Breast epithelium (tissue), 4 donors: ENCODE data around the gene GNB1. TPM values are rescaled to one million over a fixed set of nuclear protein-coding genes. Genes with fewer than 3 reads are reported as not detected.

ENCODE experiments used
- DNase-seq, 2 donors: peaks; one replicate each; pipeline ENCODE4 v3.0.0-alpha.2; 2019; ENCODE audit warnings: low spot score in 2 of 2
- H3K27ac ChIP-seq, 2 donors: fragments of 200-600 bp; sonication (generic) in 1 of 2; one replicate each; pipeline ENCODE4 v1.5.1; 2016 to 2019; ENCODE audit warnings: mild to moderate bottlenecking in 1 of 2
- H3K27me3 ChIP-seq, 2 donors: fragments of 200-600 bp; sonication (generic) in 1 of 2; one replicate each; pipeline versions ENCODE4 v1.5.1 to v1.6.0; 2017 to 2019; ENCODE audit warnings: control low read depth in 1 of 2, mild to moderate bottlenecking in 1 of 2
- H3K36me3 ChIP-seq: fragments of 200-600 bp; one replicate; pipeline ENCODE4 v1.5.1; 2019
- H3K4me1 ChIP-seq, 2 donors: fragments of 200-600 bp; sonication (generic); one replicate each; pipeline ENCODE4 v1.5.1; 2016 to 2019; ENCODE audit warnings: control low read depth in 1 of 2
- H3K4me3 ChIP-seq, 3 donors: fragments of 200-600 bp; sonication (generic); 1 replicate in 2 of 3; 2 replicates in 1 of 3; pipeline ENCODE4 v1.5.1; 2016 to 2019; ENCODE audit warnings: mild to moderate bottlenecking in 3 of 3, moderate library complexity in 2 of 3
- H3K9me3 ChIP-seq, 2 donors: fragments of 200-600 bp; sonication (generic) in 1 of 2; one replicate each; pipeline ENCODE4 v1.5.1; 2016 to 2019; ENCODE audit warnings: control low read depth in 1 of 2
- CTCF ChIP-seq, 3 donors: fragments of 450-650 bp; IDR thresholded peaks; one replicate each; pipeline ENCODE4 v1.5.1; 2016 to 2017; ENCODE audit warnings: antibody characterized with exemption in 3 of 3, mild to moderate bottlenecking in 3 of 3, moderate library complexity in 3 of 3
- POLR2A ChIP-seq: fragments of 450-650 bp; IDR thresholded peaks from one replicate; pipeline ENCODE4 v1.6.1; 2016; ENCODE audit warnings: antibody characterized with exemption, mild to moderate bottlenecking, moderate library complexity
- POLR2AphosphoS5 ChIP-seq, 3 donors: sonication (generic); formaldehyde crosslinking; IDR thresholded peaks; one replicate each; pipeline ENCODE4 v1.6.1; 2017; ENCODE audit warnings: antibody characterized with exemption in 3 of 3
- intact Hi-C: fragments of 100-400 bp; cut with DNase I; formaldehyde crosslinking; loops from one replicate; pipeline ENCODE4 v1.15.1; 2023; ENCODE audit warnings: low total_unique reads
- total RNA-seq, 3 donors: library from RNA; depleted of rRNA; stranded (reverse); fragments of >200 nt; gene quantifications; one replicate each; pipeline ENCODE4 v1.1.0, GENCODE V29; 2016

GNB1 gene
- total RNA-seq, 3 donors from 2014 or later = 108 to 138 (median 123) TPM

- TF ChIP-seq CTCF (IDR thresholded peaks at IDR 0.05) (no peak), POLR2A (no peak), POLR2AphosphoS5 (IDR thresholded peaks at IDR 0.05) (no peak)
- Histone ChIP-seq H3K4me1 (no peaks in the 10 kb centered on the region), H3K9me3 (no peaks in the 10 kb centered on the region), H3K36me3 (no peaks in the 10 kb centered on the region), H3K27me3 (no peaks in the 10 kb centered on the region), H3K27ac (no peak overlapping the region), H3K4me3 (no peak overlapping the region)
- intact Hi-C loops = no loop called here
- no peak for DNase-seq
Observed at GRCh38 chr1:1804301-1804700, 86.6 kb downstream of the GNB1 start.

DNA sequence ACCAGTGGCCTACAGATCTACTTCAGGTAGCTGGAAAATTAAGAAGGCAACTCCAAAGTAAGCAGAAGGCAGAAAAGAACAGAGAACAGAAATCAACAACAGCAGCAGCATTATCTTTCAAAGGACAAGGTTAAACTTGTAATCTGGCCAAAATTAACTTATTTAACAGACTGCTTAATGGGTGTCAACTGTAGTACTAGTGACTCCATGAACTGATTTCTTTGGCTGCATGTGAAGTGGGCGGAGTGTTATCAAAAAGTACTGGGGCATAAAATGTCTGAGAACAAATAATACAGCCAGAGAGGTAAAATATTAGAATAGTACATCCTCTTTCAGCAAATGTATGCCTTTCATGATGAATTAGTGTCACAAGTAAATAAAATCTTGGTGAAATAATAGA, 88.0 kb downstream of the GNB1 start:
- Histone ChIP-seq H3K4me3 (no peak overlapping the region), H3K36me3 (no peaks in the 10 kb centered on the region)
- DNase-seq = no peak

GRCh38 chr1:1799716-1800115, 91.2 kb downstream of the GNB1 start:
- intact Hi-C loops = no loop called here
- H3K27me3 ChIP-seq = no peaks in the 10 kb centered on the region
- no peaks in the 10 kb centered on the region for H3K4me1 ChIP-seq
- H3K4me3 ChIP-seq = no peak overlapping the region
- no peaks in the 10 kb centered on the region for H3K9me3 ChIP-seq
- no peak overlapping the region for H3K27ac ChIP-seq
- DNase-seq = no peak
- no peaks in the 10 kb centered on the region for H3K36me3 ChIP-seq
- TF ChIP-seq CTCF (IDR thresholded peaks at IDR 0.05) (no peak), POLR2A (no peak)

More for the DNA sequence above, 88.0 kb downstream of the GNB1 start:
- intact Hi-C loops = no loop called here
- H3K27ac ChIP-seq = no peak overlapping the region
- H3K4me1 ChIP-seq = no peaks in the 10 kb centered on the region
- TF ChIP-seq CTCF (IDR thresholded peaks at IDR 0.05) (no peak), POLR2A (no peak), POLR2AphosphoS5 (IDR thresholded peaks at IDR 0.05) (no peak)
- no peaks in the 10 kb centered on the region for H3K9me3 ChIP-seq
- no peaks in the 10 kb centered on the region for H3K27me3 ChIP-seq

DNA sequence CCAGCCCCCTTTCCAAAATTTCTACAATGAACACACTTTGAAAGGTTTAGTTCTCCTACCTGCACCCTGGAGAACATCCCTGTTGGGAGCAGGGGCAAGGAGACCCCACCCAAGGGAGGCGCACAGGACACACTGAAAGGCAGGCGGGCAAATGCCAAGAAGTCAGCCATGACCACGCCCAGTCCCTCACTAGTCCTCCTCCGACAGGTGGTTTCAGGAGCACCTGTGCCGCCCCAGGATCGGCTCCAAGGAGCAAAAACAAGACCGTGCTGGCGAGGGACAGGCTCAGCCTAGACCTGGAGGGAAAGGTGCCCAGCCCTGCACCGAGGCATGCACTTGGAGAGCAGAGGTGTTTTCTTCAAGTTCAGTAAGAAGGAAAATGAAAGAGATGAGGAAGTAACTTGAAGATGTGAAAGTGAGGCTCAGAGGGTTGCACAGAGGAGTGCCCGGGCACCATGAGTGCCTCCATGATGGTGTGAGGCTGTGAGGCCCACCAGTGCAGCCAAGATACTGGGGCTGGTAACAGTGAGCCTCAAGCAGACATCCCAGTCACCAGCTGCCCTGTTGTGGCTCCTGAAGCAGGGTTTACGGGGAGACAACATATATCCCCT, 93.1 kb downstream of the GNB1 start:
- H3K4me1 ChIP-seq = no peaks in the 10 kb centered on the region
- intact Hi-C loops = no loop called here
- no peak overlapping the region for H3K4me3 ChIP-seq
- H3K27me3 ChIP-seq = no peaks in the 10 kb centered on the region
- no peaks in the 10 kb centered on the region for H3K36me3 ChIP-seq
- no peak overlapping the region for H3K27ac ChIP-seq
- H3K9me3 ChIP-seq = no peaks in the 10 kb centered on the region
- no peak for DNase-seq
- TF ChIP-seq POLR2A (no peak), CTCF (IDR thresholded peaks at IDR 0.05) (no peak), POLR2AphosphoS5 (IDR thresholded peaks at IDR 0.05) (no peak)

DNA sequence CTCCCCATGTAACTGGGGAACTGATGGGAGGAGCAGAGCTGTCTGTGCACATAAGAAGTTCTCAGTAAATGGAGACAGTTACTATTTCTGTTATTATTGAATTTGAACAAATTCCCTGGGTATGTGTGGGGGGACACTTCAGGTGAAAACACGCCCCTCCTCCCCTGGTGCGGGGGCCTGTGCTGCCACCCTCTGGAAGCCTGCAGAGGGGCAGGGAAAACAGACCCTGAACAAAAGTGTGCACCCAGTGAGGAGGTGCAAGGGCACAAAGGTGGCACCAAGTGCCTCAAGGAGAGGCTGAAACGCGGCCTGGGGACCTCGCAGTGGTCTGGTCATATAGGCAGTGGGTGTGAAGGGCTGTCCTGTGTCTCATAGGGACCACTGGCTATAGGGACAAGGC, 94.4 kb downstream of the GNB1 start:
- H3K4me3 ChIP-seq = no peak overlapping the region
- peaks cover 1% of the 10 kb centered on the region for H3K36me3 ChIP-seq
- intact Hi-C loops = no loop called here
- no peaks in the 10 kb centered on the region for H3K4me1 ChIP-seq
- H3K27ac ChIP-seq = no peak overlapping the region
- no peaks in the 10 kb centered on the region for H3K9me3 ChIP-seq
- DNase-seq = no peak
- H3K27me3 ChIP-seq = no peaks in the 10 kb centered on the region
- no peak for TF ChIP-seq CTCF (IDR thresholded peaks at IDR 0.05)
- TF ChIP-seq POLR2A = no peak
- no peak for TF ChIP-seq POLR2AphosphoS5 (IDR thresholded peaks at IDR 0.05)
